HG03064 (cell line): ENCODE results near the gene SMAD2.
"Not testable (repeated sequence)": the region's sequence is repeated elsewhere in the genome, so short reads cannot be mapped to it uniquely, and the experiment has no call there.

Experiments used
- ATAC-seq: cut with Tn5 transposase; IDR thresholded peaks from one replicate; pipeline ENCODE4 v1.9.1; 2021; ENCODE audit warnings: low read depth; ENCODE audit not compliant: unreplicated experiment

The SMAD2 gene

GRCh38 chr18:47799376-47799775, 131.1 kb downstream of the SMAD2 start:
- no peak for ATAC-seq

DNA sequence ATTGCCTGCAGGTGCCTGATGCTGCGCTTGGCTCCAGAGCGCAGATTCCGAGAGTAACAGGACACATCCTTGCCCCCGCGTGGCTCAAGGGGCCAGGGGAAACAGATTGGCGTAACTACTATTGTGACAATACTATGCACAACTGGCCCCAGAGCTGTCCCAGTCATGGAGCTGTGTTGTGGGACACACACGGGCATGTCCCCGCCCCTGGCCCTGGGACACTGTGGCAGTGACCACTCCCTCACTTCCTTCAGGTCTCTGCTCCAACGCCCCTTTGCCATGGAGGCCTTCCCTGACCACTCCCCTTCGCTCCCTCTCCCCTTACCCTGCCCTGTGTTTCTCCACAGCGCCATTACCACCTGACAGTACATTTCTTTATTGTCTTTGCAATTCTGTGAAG, 132.1 kb downstream of the SMAD2 start:
- no peak for ATAC-seq

- no peak for ATAC-seq
Observed at GRCh38 chr18:47797126-47797525, 133.3 kb downstream of the SMAD2 start.

DNA sequence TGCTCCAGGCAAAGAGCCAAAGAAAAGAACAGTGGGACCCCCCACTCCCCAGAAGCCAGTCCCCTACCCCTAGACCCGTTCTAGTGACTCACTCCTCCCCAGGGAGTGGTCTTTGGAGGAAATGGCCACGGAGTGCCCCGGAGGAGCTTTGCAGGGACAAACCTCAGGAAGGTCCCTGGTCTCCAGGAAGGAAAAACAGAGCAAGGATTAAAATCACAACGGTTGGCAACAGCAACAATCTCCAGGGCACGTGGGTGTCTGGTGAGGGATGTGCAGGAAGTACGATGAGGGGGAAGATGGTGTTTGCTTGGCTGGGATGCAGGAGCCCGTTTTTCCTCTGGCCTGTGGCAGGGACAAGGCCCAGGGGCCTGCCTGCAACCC, 135.0 kb downstream of the SMAD2 start:
- no peak for ATAC-seq

DNA sequence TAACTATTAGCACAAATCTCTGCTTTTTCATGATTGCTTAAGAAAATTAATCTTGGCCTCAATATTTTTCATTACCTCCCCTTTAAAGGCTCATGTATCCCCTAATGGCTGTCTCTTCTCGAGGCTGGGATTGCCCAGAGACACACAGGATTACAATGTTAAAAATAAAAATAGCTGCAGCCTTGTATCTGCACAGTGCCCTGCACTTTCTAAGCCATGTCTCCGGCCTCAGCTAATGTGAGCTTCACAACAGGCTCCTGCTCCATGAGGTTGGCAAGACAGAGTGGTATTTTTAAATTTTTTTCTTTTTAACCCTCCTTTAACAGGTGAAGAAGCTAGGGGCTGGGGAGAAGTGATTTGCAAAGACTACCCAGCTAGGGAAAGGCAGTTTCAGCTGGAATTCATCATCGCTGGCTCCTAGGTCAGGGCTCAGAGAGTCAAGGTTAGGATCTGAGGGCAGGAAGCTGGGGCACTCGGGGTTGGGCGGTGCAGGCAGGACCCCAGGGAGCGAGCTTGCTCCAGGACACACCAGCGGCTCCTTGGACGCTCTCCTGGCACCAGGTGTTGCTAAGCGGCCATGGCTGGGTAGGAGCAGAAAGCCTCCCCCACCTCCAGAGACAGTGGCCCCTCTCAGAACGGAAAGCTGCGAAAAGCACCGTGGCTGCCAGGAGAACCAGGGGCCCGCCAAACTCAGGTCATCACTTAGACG, 135.6 kb downstream of the SMAD2 start:
- ATAC-seq, result no peak

GRCh38 chr18:47793609-47794008, 136.8 kb downstream of the SMAD2 start:
- no peak for ATAC-seq

DNA sequence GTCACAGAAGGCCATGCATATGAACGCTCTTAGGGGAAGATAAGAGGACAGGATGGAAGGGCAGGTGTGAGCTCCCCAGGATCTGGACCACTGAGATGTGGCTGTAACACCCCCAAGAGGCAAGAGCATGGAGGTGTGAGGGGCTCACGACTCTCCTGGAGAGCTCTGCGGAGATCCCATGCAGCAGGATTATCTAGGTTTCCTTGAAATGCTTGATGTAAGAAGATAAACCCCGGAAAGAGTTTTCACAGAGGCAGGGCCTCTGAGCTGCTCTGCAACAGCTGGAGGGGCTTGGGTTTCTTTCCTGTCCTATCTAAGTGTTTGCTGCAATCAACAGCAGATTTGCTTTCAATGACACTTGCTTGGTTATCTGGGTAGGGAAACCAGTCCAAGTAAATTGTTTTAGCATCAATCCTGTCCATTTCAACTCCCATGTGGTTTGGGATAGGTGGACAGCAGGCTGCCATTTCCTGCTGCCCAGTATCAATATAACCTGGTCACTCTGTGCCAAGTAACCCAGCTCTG, 138.9 kb downstream of the SMAD2 start:
- ATAC-seq, result no peak

DNA sequence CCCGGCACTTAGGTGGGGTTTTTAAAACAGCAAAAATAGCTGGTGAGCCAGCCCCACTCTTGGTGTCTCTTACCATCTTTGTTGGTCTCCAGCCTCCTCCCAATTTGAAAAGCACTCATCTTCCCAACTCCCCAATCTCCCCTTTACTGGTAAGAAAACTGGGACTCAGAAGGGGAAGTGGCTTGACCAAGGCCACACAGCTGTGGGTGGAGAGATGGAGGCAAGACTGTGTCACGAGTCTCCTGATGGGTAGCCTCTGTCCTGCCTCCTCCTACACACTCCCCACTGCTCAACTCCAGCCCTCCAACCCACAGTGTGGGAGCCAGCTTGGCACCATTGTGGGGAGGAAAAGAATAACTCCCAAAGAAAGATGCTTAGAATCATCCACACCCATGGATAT, 140.4 kb downstream of the SMAD2 start:
- no peak for ATAC-seq

GRCh38 chr18:47788621-47789020, 141.8 kb downstream of the SMAD2 start:
- no peak for ATAC-seq

DNA sequence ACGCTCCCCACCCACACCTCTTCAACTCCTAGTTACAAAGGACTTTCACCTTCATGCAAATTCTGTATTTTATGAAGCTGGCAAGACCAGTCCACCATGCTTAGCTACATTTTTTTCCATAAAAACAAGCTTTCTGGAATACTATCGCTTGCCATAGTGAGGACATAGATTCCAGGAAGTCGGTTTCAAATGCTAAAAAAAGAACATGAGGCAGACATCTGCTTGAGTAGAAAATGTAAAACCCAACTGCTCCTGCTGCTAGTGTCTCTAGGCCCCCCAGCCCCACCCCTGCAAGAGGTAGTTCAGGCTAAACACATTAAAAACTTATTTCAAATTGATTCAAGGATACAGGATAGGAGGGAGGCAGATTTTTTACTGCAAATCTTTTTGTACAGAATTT, 148.9 kb downstream of the SMAD2 start:
- no peak for ATAC-seq

- ATAC-seq, result no peak
Observed at GRCh38 chr18:47780011-47780725, 150.3 kb downstream of the SMAD2 start.

- no peak for ATAC-seq
Observed at GRCh38 chr18:47779381-47779780, 151.1 kb downstream of the SMAD2 start.

DNA sequence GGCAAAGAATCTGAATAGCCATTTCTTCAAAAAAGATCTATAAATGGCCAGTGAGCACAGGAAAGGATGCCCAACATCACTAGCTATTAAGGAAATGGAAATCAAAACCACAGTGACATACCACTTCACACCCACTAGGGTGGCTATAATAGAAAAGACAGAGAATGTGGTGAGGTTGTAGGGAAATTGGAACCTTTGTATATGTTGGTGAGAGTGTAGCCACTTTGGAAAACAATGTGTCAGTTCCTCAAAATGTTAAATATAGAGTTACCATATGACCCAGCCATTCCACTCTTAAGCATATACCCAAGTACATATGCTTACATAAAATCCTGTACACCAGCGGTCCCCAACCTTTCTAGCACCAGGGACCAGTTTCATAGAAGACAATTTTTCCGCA, 152.8 kb downstream of the SMAD2 start:
- ATAC-seq, result no peak

- ATAC-seq, result no peak
Observed at GRCh38 chr18:47775961-47776360, 154.5 kb downstream of the SMAD2 start.

DNA sequence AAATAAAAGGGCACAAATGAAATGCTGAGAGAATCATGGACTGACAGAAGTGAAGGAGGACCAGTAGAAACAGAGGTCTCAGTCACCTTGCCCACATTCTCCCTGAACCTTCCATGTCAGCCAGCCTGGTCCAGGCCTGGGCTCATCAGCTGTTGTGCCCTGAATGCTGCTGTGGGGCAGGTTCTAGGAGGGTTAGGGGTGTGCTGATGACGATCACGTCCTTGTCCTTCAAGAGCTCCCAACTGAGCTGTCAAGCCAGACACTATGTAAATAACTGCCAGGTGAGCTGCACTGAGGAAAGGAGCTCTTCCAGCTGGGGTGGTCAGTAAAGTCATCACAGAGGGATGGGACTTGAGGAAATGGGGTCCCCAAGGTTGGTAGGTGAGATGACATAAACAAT, 156.5 kb downstream of the SMAD2 start:
- no peak for ATAC-seq

DNA sequence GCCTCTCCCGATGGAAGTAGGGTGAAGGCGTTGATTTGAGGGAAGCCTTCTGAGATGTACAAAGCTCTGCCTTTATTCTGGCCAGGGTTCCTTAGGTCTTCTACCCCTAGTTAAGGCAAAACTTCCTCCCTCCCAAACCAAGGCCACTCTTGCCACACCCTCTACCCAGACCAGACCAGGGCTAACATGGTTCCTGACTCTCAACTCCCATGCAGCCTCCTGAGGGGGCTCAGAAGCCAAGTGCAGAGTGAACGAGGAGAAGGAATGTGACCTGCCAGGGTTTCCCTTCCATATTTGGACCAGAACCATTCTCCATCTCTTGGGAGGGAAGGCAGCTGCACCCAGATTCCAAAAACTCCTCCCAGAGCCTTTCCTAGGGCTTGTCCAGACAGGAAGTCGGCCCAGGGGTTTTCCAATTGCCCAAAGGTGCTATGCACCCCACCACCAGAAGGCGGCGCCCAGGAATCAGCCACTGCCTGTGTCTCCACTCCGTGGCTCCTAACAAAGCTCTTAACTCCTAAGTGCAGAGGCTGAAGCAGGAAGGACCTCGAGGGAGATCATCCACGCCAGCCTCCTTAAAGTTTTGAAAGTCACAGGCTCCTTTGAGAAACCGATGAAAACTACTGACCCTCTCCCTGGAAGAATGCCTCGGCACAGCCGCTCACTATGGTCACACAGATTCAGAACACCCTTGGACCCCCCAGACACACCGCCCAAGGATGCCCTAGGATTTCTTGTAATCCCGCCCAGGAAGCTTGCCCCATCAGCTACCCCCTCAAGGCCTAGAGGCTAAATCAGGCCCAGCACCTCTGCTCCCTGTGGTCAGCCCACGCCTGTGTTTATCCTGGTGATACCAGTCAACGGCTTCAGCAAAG, 157.8 kb downstream of the SMAD2 start:
- no peak for ATAC-seq

DNA sequence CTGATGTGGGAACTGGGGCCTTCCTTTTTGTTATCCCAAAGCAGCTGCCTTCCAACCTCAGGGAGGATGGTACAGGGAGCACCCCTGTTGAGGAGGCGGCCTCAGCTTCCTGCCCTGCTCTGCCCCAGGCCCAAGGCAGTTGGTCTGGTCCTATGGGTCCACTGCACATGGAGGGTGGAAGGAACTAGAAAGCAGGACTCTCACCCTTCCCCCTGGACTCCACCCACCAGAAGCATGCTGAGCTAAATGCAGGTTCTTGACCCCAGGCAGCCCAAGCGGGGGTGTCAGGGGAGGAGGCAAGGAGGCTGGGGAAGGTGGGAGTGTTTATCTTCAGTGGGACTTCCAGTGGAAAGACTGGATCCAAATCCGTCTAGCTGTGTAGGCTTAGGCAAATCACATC, 158.5 kb downstream of the SMAD2 start:
- ATAC-seq, result no peak

- no peak for ATAC-seq
Observed at GRCh38 chr18:47767699-47768098, 162.8 kb downstream of the SMAD2 start.

GRCh38 chr18:47767198-47767597, 163.3 kb downstream of the SMAD2 start:
- ATAC-seq, result not testable (repeated sequence)
